DMS153 treated with DMSO at 0.1 percent for 48 hours (cell line): ENCODE results near the gene CAPN8.

ENCODE experiments used
- DNase-seq: peaks from one replicate; lab custom pipeline; 2025; ENCODE audit not compliant: unreplicated experiment; lab: John Stamatoyannopoulos, UW

CAPN8 gene

DNA sequence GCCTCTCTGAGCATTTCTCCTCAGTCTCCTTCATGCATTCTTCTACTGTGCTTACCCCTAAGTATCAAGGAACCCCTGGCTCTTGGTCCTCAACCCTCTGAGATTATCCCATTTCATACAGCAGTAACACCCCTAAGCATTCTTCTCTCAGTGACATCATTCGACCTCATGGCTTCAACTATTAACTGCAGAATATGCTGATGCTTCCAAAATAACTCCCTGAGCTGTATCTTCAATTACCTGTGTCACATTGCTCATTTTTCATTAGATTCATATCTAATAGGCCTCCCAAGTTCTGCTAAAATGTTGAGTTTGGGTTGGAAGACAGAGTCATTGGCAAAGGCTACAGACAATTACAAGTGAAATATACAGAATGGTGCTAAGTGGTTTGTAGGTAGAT, 7.5 kb downstream of the CAPN8 start:
- DNase-seq: no peak

DNA sequence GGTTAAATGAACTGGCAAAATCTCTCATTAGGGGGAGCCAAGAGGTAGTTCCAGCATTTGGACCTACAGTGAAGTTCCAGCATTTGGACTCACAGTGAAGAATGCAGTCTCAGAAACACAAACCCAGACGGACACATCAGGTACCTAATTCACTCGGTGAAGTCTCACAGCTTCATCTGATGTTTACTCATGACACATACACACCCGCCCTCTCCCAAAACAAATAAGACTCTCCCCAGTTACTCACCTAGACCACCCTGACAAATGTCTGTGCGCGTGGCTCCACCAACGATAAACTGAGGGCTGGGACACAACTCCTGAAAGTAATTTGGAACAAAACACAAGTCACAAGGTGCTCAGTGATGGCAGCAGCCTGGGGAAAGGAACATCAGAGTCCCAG, 11.4 kb downstream of the CAPN8 start:
- no peak for DNase-seq

DNA sequence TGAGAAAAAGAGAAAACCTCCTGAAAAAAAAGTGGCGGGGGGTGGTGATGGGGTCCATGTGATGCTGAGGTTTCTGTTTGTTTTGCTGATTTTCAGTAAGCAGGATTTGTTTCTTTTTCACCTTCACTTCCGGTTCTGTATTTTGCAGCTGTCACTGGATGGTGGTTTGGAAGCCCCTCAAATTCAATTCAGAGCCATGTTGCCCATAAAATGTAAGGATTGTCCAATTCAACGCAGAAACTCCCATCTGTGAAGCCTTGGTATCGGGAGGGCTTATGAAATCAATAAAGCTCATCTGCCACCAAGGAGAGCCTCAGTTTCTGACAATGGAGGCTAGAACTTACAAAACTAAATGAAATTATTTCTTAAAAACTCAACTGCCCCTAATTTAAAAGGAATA, 12.1 kb downstream of the CAPN8 start:
- DNase-seq: no peak

DNA sequence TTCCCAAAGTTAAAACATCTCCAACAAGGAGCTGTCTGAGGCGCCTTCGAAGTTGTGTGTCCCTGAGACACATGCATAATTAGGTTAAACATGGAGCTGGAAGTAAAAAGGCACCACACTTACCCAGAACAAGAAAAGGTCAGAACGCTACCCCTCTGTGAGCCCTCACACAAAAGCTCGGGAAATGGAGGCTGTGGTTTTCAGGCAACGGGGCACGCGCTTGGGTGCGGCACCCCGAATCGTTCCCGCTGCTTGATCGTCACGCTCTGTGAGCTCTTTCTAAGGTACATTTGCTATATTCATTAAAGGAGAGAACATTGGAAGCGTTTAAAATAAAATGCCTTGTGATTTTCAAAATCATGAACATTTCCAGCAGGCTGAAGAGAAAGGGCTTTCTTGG, 12.5 kb downstream of the CAPN8 start:
- DNase-seq: no peak

DNA sequence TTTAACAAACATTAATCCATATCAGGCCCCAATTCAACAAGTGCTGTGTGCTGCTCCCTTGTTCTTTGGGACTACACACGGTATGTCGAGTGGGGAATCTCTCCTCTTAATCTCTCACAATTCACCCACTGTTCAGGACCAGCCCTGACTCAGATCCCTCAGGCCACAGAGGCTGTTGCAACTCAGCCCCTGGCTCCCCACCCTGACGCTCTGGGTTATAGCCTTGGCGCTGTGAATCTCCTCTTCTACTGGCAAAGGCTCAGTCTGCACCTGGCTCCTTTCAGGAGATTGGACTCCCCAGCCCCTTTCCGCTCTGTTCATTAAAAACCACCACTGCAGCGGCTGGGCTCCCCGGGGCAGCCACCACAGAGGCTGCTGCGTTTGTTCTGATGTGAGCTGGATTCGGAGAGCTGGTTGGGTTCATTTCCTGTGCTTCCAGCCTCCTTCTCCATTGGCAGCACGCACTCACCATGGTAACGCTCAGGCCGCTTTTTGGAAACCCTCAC, 13.0 kb downstream of the CAPN8 start:
- DNase-seq: no peak

DNA sequence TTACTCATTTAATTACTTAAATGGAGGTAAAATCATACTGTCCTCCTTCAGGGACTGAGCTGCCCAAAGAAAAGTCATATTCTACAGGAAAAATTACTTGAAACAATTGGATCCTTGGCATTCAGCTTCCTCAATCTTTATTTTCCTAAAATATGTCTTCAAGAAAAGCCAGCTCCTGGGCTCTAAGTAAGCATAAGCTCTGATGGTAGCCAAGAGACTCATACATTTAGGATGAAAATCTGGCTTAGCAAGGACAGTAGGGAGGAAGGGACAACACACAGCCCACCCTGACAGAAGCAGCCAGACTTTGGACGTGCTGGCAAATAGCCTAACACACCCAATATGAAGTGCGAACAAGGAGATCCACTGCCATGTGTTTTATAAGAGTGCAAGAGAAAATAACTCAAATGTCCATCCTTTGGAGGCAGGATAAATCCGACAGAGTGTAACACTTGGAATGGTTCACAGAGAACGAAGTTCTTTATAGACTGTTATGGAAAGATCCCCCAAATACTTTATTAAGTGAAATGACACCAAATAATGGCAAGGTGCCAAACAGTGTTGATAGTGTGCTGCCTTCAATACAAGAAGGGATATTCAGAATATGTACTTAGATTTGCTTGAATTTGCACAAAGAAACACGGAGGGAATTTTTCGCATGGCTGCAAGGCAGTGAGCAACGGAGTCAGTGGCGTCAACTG, 14.1 kb downstream of the CAPN8 start:
- no peak for DNase-seq

DNA sequence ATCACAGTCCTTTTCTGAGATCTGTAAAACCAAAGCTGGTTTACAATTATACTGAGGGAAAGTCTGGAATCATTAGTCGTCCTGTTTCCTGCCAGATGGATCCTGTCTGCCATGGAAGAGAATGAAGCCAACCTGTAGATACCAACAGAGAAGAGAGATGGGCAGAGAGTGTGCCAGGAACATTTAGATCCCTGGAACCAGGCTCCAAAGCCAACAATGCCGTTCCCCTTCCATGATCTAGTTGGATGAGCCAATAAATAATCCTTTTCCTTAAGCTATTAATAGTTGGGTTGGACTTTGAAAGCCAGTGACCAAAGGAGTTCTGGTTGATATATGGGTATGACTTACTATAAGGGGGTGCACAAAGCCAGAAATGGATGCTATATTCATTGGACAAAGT, 15.0 kb downstream of the CAPN8 start:
- no peak for DNase-seq

DNA sequence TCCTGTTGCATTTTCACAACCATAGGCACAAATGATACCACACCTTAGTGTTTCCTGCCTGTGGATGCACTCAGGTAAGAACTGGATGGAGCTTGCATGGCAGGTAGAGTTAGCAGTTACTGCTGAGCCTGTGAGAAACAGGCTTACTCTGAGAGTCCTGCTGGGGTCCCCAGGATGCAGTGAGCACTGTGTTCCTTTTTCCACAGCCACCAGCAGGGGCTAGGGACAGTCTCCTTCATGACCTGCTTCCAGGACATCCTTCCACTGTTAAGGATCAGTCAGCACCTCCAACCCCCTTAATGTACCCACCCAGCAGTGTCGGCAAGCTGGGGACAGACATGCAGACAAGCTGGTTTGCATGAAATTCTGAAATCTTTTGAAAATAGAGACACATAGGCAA, 16.3 kb downstream of the CAPN8 start:
- no peak for DNase-seq

DNA sequence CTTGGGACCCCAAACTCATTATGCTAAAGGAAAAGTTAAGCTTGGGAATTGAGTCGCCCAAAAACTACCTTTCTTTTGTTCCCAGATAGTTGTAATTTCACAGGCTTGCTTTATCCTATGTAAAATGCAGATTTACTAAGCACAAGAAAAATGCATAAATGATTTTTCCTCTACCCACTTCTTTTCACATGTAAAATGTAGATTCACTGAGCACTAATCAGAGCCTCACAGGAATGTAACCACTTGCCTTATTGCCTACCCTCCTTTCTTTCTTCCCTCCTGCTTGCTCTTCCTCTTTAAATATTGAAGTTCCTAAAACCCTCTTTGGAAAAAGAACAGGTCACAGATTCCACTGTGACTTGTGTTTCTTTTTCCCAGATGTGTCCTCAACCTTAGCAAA, 18.3 kb downstream of the CAPN8 start:
- DNase-seq: no peak

DNA sequence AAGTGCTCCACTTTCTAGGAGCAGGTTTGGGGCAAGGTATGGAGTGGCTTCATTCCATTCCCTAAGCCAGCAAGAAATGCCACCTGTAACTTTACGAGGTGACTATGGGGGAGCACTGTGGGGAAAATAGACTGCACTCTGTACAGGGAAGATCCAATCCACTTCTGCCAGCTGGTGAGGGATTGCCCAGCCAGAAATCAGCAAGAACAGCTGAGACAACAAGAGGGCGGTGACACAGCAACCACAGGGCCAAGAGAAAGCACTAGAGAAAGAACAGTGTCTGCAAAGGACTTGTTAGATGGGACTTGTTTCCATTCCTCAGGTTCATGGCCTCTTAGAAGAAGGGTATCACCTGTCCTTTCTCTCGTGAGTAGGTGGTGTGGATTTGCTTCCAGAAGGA, 19.6 kb downstream of the CAPN8 start:
- no peak for DNase-seq

DNA sequence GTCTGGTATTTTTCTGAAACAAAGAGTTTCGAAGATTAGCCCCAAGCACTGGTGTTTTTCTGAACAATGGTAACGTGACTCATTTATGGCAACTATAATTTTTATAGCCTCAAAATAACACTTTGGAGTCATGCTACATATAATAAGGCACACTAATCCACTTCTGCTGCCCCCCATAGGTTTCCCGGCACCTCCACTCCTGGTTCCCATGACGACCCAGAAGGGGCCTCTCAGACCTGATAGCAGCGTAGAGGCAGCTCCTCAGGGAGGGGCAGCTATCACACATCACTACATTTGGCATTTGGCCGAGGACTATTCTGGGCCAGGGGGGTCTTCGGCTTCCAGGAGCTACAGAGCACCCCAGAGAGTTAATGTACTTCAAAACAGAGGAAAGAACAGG, 23.3 kb downstream of the CAPN8 start:
- DNase-seq: no peak

DNA sequence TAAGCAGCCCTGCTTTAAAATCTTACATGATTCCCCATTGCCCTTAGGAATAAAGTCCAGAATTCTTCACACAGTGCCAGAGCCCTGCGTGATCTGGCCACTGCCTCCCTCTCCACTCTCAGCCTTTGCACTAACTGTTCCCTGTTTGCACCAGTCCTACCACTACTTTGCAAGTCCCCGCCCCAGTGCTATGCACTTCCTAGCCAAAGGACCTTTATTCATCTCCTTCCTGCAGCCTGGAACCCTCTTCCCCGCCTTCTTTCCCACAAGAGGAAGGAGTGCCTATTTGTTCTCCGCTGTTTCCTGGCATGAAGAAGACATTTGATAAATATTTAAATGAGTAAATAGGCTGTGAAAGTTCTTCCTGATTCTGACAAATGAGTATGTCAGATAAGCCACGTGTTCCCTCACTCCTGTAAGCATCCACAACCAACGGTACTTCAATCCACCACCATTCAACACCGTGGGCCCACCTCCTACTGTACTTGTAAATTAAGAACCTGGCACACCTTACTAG, 23.9 kb downstream of the CAPN8 start:
- no peak for DNase-seq

DNA sequence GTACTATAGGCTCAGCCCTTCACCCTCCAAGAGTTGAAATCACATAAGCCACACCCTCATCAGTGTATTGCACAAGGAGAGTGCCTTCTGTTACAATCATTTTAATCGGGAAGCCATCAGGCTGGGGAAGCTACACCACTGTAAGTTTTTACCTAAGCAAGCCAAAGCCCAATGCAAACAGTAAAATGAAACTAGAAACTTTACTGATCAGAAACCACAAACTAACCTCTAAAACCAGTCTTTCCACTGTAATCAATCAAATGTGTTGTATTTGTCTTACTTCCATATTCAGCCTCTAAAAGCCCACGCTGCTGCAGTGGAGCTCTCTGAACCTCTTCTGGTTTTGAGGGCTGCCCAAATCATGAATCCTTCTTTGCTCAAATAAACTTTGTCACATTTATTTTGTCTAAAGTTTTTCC, 26.2 kb downstream of the CAPN8 start:
- DNase-seq: no peak

DNA sequence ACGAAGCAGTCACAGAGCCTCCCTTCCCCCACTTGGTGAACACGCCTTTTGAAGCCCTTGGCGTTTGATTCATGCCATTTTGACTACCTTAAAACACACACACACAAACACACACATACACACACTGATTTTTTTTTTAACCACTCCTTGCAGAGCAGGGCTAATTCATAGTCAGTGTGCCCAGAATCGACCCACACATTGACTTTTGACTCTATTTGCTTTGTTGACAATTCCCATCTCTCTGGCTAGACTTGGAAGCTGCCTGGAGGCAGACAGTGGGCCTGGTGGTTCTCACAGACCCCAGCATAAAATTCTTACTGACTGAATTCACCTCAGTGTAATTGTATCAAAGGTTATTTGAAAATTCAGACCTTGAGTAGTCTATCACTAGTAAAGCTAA, 30.3 kb downstream of the CAPN8 start:
- no peak for DNase-seq

DNA sequence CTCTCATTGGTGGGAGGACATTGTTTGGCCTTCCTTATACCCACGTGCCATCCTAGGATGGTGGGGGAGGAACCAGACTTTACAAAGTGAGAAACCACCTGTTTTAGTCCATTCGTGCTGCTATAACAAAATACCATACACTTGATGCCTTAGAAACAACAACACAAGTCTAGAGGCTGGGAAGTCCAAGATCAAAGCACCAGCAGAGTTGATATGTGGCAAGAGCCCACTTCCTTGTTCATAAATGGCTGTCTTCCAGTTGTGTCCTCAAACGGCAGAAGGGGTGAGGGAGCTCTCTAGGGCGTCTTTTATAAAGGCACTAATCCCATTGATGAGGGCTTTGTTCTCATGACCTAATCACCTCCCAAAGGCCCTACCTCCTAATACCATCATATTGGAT, 31.1 kb downstream of the CAPN8 start:
- DNase-seq: no peak

DNA sequence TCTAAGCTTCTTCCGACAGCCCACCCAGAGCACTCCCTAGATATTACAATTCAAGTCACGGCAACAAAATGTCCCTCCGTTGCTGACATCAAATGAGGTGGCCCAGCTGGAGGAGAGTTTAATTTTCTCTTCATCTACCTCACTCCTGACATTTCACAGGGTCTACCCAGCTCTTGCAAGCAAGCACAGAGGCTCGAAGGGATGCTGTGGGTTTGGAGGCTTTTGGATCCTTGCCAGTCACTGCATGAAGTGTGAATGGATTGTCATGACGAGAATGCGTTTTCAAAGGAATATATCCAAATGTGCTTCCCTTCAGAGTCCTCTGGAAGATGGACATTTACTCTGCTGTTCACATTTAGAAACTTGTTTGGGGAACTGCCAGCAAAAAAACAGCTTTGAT, 33.5 kb downstream of the CAPN8 start:
- no peak for DNase-seq

DNA sequence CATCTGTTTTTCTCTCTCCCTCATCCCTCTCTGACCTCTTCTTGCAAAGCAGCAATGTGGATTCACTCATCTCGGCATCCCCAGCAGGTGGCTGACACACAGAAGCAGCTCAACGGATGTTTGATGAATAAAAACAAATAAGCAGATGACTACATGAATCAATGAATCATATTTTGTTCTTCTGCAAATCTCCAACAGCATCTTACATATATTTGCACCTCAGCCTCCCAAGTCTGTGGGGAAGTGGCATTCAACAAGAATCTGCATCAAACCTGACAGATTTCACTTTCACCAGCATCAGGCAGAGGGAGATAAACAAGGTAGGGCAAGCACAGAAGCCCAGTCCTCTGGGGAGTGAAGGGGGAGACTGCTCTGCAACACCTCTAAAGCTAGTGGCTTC, 34.0 kb downstream of the CAPN8 start:
- no peak for DNase-seq

DNA sequence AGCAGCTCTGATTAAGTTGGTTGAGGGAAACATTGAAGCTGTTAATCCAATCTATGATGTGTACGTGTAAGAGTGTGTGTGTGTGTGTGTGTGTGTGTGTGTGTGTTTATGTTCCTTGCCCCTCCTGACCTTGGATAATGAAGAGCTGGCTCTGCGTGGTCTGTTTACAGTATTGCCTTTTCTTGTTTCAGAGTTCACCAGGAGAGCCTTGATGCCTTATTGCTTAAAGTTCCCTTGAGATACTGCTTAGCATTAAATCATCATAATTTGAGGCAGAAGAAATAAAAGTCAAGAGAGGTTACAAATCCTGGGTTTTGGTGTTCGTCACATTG, 36.4 kb downstream of the CAPN8 start:
- DNase-seq: no peak

DNA sequence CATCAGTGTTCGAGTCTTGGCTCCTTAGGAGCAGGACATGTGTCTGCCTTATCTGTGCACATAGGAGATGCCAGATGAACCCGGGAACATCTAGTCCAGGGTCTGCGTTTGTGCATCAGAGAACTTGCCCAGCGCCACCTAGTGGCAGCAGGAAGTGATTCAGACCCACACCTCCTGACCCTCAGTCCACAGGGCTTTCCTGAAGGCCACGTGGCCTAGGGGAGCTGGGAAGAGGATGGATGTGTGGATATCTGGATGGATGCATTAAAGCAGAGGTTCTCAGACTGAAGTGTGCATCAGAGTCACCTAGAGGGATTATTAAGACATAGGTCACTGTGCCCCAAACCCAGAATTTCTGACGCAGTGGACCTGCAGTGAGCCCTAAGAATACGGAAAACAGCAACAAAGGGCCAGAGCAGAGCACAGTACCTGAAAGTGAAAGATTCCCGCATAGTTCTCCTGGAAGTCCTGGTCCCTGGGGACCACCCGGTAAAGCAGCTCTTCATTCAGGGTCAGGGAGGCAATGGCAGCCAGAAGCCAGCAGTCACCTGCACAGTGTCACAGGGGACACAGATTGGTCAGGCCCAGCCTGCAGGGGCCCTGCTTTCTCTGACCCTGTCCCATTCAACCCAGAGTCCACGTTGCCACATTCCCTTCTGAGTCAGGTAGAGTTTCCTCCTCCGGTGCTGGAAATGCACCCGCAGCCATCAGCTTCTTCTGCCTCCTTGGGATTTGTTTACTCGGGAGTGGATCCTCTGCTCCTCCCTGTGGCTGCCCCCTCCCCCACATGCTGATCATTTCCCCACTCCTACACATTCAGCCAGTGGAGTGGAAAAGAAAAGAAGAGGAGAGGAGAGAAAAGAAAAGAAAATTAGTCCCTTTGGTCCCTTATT, 37.0 kb downstream of the CAPN8 start:
- no peak for DNase-seq

DNA sequence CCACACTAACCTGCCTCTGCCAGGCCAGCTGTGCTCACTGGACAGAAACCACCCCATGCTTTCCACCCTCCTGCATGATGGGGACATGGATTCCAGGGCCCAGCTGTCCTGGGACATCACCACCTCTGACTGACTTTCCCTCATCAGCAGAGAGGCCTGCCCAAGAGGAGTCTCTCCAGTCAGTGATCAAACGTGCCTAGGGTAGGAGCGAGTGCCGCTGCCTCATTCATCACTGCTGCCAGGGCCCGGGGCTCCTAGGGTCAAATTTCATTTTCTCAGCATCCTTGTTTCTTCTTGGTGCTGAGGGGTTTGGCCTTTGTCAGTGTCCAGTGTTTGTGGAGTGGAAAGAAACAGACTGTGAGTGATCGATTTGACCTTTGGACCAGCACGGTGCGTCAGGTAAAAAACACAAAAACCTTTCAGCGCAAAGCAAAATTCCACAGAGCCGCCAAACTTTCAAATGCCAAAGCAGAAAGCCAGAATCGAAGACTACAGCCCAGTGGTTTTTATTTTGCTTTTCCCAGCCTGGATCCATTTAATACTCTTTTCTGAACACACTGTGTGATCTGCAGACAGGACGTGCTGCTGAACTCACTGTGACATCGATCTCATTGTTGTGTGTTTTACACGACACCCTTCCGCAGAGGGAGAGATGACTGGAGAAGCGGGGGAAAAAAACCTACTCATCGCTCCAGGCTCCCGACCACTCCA, 43.2 kb downstream of the CAPN8 start:
- no peak for DNase-seq

DNA sequence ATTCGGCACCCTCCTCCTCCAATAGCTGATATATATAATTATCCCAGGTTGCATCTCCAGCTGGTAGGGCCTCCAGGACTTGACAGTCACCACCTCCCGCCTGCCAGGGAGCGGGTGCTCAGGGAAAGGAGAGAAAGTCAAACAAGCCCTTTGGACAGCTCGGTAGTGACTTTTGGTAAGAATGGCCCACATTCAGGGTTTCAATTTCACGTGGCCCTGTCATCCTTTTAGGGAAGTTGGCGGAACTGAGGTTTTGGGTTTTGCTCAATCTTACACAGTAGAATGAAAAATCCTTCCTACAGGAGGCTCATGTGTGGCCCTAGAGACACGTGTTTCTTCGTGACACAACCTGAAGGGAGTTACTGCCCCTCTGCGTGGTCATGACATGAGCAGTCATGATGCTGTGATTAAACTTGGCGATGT, 44.2 kb downstream of the CAPN8 start:
- DNase-seq: no peak
